Mesangial cell (primary cell): ENCODE measurements around the gene SPRR2A. TPM values are rescaled to one million over a fixed set of nuclear protein-coding genes. Genes with fewer than 3 reads are reported as not detected.

Experiments
- total RNA-seq: library from RNA; depleted of rRNA; stranded (reverse); fragments of >200 nt; gene quantifications from 2 replicates; pipeline ENCODE4 v1.2.3, GENCODE V29; 2015

SPRR2A gene
- not detected in 2 replicates for total RNA-seq

GRCh38 chr1:153057375-153057774, at the start of gene SPRR2A:
Gene SPRR2A (minus strand): TSS chr1:153057512. CDS start chr1:153056735, 777 bp downstream.

GRCh38 chr1:153094426-153094825, 37.1 kb upstream of the SPRR2A start, which contains the start of gene SPRR2E:
Gene SPRR2E (minus strand): TSS chr1:153094526. CDS start chr1:153093751, 775 bp downstream.

GRCh38 chr1:153071511-153071910, 14.2 kb upstream of the SPRR2A start, which contains the start of gene SPRR2B:
Gene SPRR2B (minus strand): TSS chr1:153071611. CDS start chr1:153070839, 772 bp downstream.

GRCh38 chr1:153040950-153041631, 16.2 kb downstream of the SPRR2A start, which contains the start of gene SPRR2D:
Gene SPRR2D (minus strand): TSS chr1:153041120. CDS start chr1:153040346, 774 bp downstream.

GRCh38 chr1:153030895-153031294, 26.4 kb downstream of the SPRR2A start, which contains the start of gene SPRR1B:
Gene SPRR1B (plus strand): TSS chr1:153031203. CDS start chr1:153032346, 1,143 bp downstream.

Other genes starting within 250 kb of the SPRR2A start
- not detected in 2 replicates for gene LCE1B, start 245.5 kb downstream of the SPRR2A start, total RNA-seq
- not detected in 2 replicates for gene LCE1A, start 230.0 kb downstream of the SPRR2A start, total RNA-seq
- gene LCE6A, start 214.7 kb downstream of the SPRR2A start, total RNA-seq = not detected in 2 replicates
- not detected in 2 replicates for gene LCE7A, start 197.5 kb downstream of the SPRR2A start, total RNA-seq
- gene SMCP, start 179.2 kb downstream of the SPRR2A start, total RNA-seq = not detected in 2 replicates
- gene IVL, start 149.0 kb downstream of the SPRR2A start, total RNA-seq = not detected in 2 replicates
- not detected in 2 replicates for gene SPRR5, start 110.3 kb downstream of the SPRR2A start, total RNA-seq
- not detected in 2 replicates for gene SPRR4, start 86.9 kb downstream of the SPRR2A start, total RNA-seq
- gene SPRR1A, start 73.4 kb downstream of the SPRR2A start, total RNA-seq = not detected in 2 replicates
- not detected in 2 replicates for gene SPRR3, start 55.8 kb downstream of the SPRR2A start, total RNA-seq
- gene SPRR1B, start 26.3 kb downstream of the SPRR2A start, total RNA-seq = not detected in 2 replicates
- not detected in 2 replicates for gene SPRR2D, start 16.4 kb downstream of the SPRR2A start, total RNA-seq
- not detected in 2 replicates for gene SPRR2B, start 14.1 kb upstream of the SPRR2A start, total RNA-seq
- not detected in 2 replicates for gene SPRR2E, start 37.0 kb upstream of the SPRR2A start, total RNA-seq
- gene SPRR2F, start 56.0 kb upstream of the SPRR2A start, total RNA-seq = not detected in 2 replicates
- gene SPRR2G, start 93.4 kb upstream of the SPRR2A start, total RNA-seq = not detected in 2 replicates
- gene LELP1, start 145.9 kb upstream of the SPRR2A start, total RNA-seq = not detected in 2 replicates
- not detected in 2 replicates for gene PRR9, start 160.1 kb upstream of the SPRR2A start, total RNA-seq
- gene LORICRIN, start 202.2 kb upstream of the SPRR2A start, total RNA-seq = not detected in 2 replicates